Gastrocnemius medialis (tissue), 4 donors: Measurements from ENCODE around the gene MAN1B1. TPM values are rescaled to one million over a fixed set of nuclear protein-coding genes. Genes with fewer than 3 reads are reported as not detected.
"Not testable (repeated sequence)": the region's sequence is repeated elsewhere in the genome, so short reads cannot be mapped to it uniquely, and the experiment has no call there.

Experiments used
- ATAC-seq, 2 donors: fragments of 150-250 bp; one replicate each; pipeline ENCODE4 v1.9.1; 2016
- DNase-seq, 2 donors: peaks; one replicate each; pipeline ENCODE4 v3.0.0-alpha.2; 2019
- H3K27ac ChIP-seq, 4 donors: fragments of 200-600 bp; sonication (generic); 1 replicate in 1 of 4; 2 replicates in 3 of 4; pipeline ENCODE4 v1.5.1; 2016 to 2018; ENCODE audit warnings: mild to moderate bottlenecking in 2 of 4, moderate library complexity in 1 of 4
- H3K27me3 ChIP-seq, 3 donors: fragments of 200-600 bp; sonication (generic) in 2 of 3; 1 replicate in 1 of 3; 2 replicates in 2 of 3; pipeline versions ENCODE4 v1.5.1 to v1.6.0; 2016 to 2019; ENCODE audit warnings: mild to moderate bottlenecking in 1 of 3, moderate library complexity in 1 of 3
- H3K36me3 ChIP-seq, 2 donors: fragments of 200-600 bp; sonication (generic) in 1 of 2; one replicate each; pipeline ENCODE4 v1.5.1; 2017 to 2018
- H3K4me1 ChIP-seq, 2 donors: fragments of 200-600 bp; sonication (generic) in 1 of 2; one replicate each; pipeline ENCODE4 v1.5.1; 2016 to 2017; ENCODE audit warnings: mild to moderate bottlenecking in 2 of 2
- H3K4me3 ChIP-seq, 4 donors: fragments of 200-600 bp; sonication (generic) in 3 of 4; 1 replicate in 1 of 4; 2 replicates in 3 of 4; pipeline ENCODE4 v1.5.1; 2016 to 2019; ENCODE audit warnings: mild to moderate bottlenecking in 2 of 4
- H3K9me3 ChIP-seq, 3 donors: fragments of 200-600 bp; sonication (generic) in 2 of 3; 1 replicate in 1 of 3; 2 replicates in 2 of 3; pipeline ENCODE4 v1.5.1; 2016 to 2019
- CTCF ChIP-seq, 5 experiments: fragments of 450-650 bp in 3 of 5; fragments of 200-600 bp in 2 of 5; sonication (generic) in 2 of 5; IDR thresholded peaks in 4 of 5; conservative IDR thresholded peaks in 1 of 5; 1 replicate in 4 of 5; 2 replicates in 1 of 5; pipeline ENCODE4 v1.5.1; 2016 to 2019; ENCODE audit warnings: antibody characterized with exemption in 5 of 5, mild to moderate bottlenecking in 3 of 5, moderate library complexity in 3 of 5
- POLR2A ChIP-seq, 2 donors: fragments of 450-650 bp; IDR thresholded peaks; one replicate each; pipeline ENCODE4 v1.6.1; 2017; ENCODE audit warnings: antibody characterized with exemption in 2 of 2, mild to moderate bottlenecking in 2 of 2, moderate library complexity in 2 of 2
- in situ Hi-C, 4 donors: fragments of 200-750 bp; cut with MboI; loops; one replicate each; pipeline versions ENCODE4 v1.15.0 to v1.8.0; 2017; ENCODE audit warnings: low sequenced_read_pairs in 4 of 4
- intact Hi-C: fragments of 100-400 bp; cut with DNase I; formaldehyde crosslinking; loops from one replicate; pipeline ENCODE4 v1.15.1; 2023; ENCODE audit warnings: low total_unique reads
- total RNA-seq, 4 donors: library from RNA; depleted of rRNA; stranded (reverse); fragments of >200 nt; gene quantifications; one replicate each; pipeline versions ENCODE4 v1.1.0 to v1.2.3, GENCODE V29; 2016

The MAN1B1 gene
- total RNA-seq, 4 donors from 2014 or later: 15.9 to 31.9 (median 21.1) TPM

GRCh38 chr9:137062384-137062783, 24.4 kb upstream of the MAN1B1 start:
- no peak for DNase-seq
- in situ Hi-C loops (no loop called here), intact Hi-C loops (no loop called here)
- H3K4me1 ChIP-seq: peaks cover 0 to 7% of the 10 kb centered on the region in 2 donors
- H3K4me3 ChIP-seq: no peak overlapping the region
- H3K36me3 ChIP-seq: no peaks in the 10 kb centered on the region
- no peaks in the 10 kb centered on the region for H3K9me3 ChIP-seq
- TF ChIP-seq POLR2A (IDR thresholded peaks at IDR 0.05): no peak
- no peak for TF ChIP-seq CTCF (IDR thresholded peaks at IDR 0.05 in 4 of 5, conservative IDR thresholded peaks at IDR 0.05 in 1 of 5)
- H3K27me3 ChIP-seq: no peaks in the 10 kb centered on the region
- no peak for ATAC-seq
- H3K27ac ChIP-seq: no peak overlapping the region

- in situ Hi-C loops: not testable (repeated sequence)
Observed at GRCh38 chr9:137062798-137063197, 24.0 kb upstream of the MAN1B1 start.

DNA sequence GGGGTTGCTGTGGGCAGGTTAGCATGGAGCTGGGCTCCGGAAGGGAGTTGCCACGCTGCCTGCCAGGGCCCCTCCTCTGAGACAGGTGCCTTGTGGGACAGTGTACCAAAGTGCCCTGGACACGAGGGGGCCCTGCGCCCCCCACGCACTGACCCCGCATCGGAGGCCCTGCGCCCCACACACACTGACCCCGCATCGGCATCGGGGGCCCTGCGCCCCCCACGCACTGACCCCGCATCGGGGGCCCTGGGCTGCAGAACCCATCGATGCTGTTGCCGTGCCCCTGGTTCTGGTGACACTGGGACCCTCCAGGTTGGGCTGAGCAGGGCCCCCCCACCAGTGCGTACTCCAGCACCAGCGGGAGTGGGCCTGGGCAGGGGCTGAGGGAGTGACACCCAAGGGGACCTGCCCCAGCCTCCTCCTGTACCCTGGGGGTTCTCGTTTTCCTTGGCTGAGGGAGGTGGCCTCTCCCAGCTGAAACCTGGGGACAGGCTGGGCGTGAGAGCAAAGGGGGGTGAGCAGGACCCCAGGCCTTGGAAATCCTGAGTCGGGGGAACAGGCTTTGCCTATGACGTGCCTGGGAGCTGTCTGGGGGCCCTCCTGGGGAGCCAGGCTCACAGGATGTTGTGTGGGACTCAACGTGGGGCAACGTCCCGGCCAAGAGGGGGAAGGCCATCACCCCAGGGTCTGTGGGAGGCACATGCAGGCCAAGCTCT, 23.3 kb upstream of the MAN1B1 start:
- DNase-seq (no peak), ATAC-seq (no peak)
- Histone ChIP-seq H3K36me3 (no peaks in the 10 kb centered on the region), H3K4me1 (peaks cover 0 to 7% of the 10 kb centered on the region in 2 donors), H3K4me3 (no peak overlapping the region), H3K27me3 (no peaks in the 10 kb centered on the region), H3K9me3 (no peaks in the 10 kb centered on the region), H3K27ac (no peak overlapping the region)
- TF ChIP-seq CTCF (IDR thresholded peaks at IDR 0.05 in 4 of 5, conservative IDR thresholded peaks at IDR 0.05 in 1 of 5) (no peak), POLR2A (IDR thresholded peaks at IDR 0.05) (no peak)
- intact Hi-C loops: no loop called here
- in situ Hi-C loops: no loop called here

More at GRCh38 chr9:137062798-137063197, 24.0 kb upstream of the MAN1B1 start:
- H3K27me3 ChIP-seq, H3K4me3 ChIP-seq, H3K27ac ChIP-seq, H3K9me3 ChIP-seq, H3K36me3 ChIP-seq, H3K4me1 ChIP-seq, intact Hi-C loops, DNase-seq, ATAC-seq: not testable (repeated sequence)

DNA sequence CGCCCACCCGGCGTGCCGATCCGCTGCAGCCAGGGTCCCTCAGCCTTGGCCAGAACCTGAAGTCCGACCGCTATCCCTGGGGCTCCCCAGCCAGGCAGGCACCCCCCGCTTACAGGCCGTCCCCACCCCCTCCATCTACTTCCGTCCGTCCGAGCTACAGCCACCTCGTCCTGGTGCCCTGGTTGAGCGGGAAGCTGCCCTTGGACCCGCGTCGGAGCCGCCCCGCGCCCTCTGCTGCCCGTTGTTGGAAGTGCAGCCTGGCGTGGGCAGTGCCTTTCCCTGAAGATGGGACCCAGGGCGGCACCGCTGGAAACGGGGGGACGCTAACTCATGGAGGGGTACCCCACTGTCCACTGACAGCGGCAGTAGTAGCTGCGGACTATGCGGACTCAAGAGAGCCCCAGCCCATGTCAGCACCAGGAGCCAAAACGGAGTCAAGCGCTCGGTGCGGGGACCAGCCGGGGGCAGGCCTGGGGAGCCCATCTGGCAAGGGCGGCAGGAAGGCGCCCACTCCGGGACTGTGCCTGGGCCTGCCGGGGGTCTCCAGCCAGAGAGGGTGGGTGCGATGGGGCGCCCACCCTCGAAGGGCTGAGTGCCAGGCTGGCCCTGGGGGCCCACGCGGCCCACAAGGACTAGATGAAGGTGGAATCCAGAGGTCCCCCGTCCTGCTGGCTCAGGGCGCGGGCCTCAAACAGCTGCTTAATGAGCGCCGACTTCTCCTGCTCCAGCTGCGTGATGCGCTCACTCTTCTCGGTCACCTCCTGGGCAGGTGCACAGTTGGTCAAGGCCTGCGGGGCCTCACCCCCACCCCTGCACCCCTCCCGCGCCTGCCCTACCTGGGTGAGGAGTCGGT, 22.5 kb upstream of the MAN1B1 start:
- DNase-seq: no peak
- Histone ChIP-seq H3K36me3 (no peaks in the 10 kb centered on the region), H3K4me1 (peaks cover 0 to 7% of the 10 kb centered on the region in 2 donors), H3K27me3 (peaks cover 0 to 6% (median 1%) of the 10 kb centered on the region in 3 donors), H3K9me3 (no peaks in the 10 kb centered on the region), H3K27ac (no peak overlapping the region), H3K4me3 (no peak overlapping the region)
- intact Hi-C loops: no loop called here
- in situ Hi-C loops: no loop called here
- TF ChIP-seq CTCF (IDR thresholded peaks at IDR 0.05 in 4 of 5, conservative IDR thresholded peaks at IDR 0.05 in 1 of 5) (peak; percentile 79 to 97 (median 90)), POLR2A (IDR thresholded peaks at IDR 0.05) (no peak)
- ATAC-seq: peak in 1 of 2 donors; percentile 49

DNA sequence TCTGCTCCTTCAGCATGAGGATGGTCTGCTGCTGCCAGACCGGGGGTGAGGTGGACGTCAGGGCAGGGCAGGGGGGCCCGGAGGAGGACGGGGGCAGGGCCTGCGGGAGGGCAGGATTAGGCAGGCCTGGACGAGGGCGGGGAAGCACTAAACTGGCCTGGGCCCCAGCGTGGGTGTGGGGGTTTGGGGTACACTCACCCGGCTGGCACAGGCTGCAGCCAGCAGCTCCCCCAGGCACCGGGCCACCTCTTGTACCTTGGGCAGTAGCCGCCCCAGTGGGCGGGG, 22.0 kb upstream of the MAN1B1 start:
- H3K27me3 ChIP-seq: peaks cover 0 to 11% (median 5%) of the 10 kb centered on the region in 3 donors
- in situ Hi-C loops: no loop called here
- no peak for ATAC-seq

More for the DNA sequence above, 22.0 kb upstream of the MAN1B1 start:
- peaks cover 0 to 7% of the 10 kb centered on the region in 2 donors for H3K4me1 ChIP-seq
- no peak for DNase-seq
- no peaks in the 10 kb centered on the region for H3K36me3 ChIP-seq
- no peak overlapping the region for H3K4me3 ChIP-seq
- no peak overlapping the region for H3K27ac ChIP-seq
- TF ChIP-seq POLR2A (IDR thresholded peaks at IDR 0.05) (no peak), CTCF (IDR thresholded peaks at IDR 0.05 in 4 of 5, conservative IDR thresholded peaks at IDR 0.05 in 1 of 5) (no peak)
- H3K9me3 ChIP-seq: no peaks in the 10 kb centered on the region
- intact Hi-C loops: no loop called here
